ENCODE measurements around the gene MYO15B. TPM values are rescaled to one million over a fixed set of nuclear protein-coding genes. Genes with fewer than 3 reads are reported as not detected.
A peak's percentile ranks its signal among the peaks of the same experiment; 100 is the strongest.

Gene MYO15B
- total RNA-seq, 1 donor from 2014 or later, result 1.6 TPM

DNA sequence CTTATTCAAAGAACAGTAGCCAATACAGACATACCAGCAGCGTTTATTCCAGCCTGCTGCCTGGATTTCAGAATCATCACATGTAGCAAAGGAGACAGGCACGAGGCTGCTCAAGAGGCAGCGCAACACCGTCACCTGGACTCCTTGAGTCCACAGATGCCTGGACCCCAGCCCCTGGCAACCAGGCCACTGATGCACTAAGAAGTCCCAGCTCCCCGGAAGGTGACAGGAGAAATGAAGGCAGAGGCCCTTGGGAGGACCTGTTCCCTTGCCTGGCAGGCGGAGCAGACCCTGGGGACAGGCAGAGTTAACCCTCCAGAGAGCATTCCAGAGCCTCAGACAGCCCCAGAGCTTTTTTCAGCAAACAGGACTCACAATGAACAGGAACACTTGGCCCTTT, 62.1 kb downstream of the MYO15B start:
- H3K36me3 ChIP-seq (ENCODE audit: control insufficient read depth, insufficient read depth, low read length), result peaks cover 13% of the 10 kb centered on the region
- FAIRE-seq (no peak), DNase-seq (ENCODE audit: low read depth) (no peak)
- no peak overlapping the region for H3K4me3 ChIP-seq (ENCODE audit: low read depth, low read length)
- no peaks in the 10 kb centered on the region for H3K27me3 ChIP-seq (ENCODE audit: control insufficient read depth, insufficient read depth, low read length)
- TF ChIP-seq, protein P1, sequence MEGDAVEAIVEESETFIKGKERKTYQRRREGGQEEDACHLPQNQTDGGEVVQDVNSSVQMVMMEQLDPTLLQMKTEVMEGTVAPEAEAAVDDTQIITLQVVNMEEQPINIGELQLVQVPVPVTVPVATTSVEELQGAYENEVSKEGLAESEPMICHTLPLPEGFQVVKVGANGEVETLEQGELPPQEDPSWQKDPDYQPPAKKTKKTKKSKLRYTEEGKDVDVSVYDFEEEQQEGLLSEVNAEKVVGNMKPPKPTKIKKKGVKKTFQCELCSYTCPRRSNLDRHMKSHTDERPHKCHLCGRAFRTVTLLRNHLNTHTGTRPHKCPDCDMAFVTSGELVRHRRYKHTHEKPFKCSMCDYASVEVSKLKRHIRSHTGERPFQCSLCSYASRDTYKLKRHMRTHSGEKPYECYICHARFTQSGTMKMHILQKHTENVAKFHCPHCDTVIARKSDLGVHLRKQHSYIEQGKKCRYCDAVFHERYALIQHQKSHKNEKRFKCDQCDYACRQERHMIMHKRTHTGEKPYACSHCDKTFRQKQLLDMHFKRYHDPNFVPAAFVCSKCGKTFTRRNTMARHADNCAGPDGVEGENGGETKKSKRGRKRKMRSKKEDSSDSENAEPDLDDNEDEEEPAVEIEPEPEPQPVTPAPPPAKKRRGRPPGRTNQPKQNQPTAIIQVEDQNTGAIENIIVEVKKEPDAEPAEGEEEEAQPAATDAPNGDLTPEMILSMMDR (IDR thresholded peaks at IDR 0.05; ENCODE audit: insufficient read depth, low read length, severe bottlenecking), result no peak

DNA sequence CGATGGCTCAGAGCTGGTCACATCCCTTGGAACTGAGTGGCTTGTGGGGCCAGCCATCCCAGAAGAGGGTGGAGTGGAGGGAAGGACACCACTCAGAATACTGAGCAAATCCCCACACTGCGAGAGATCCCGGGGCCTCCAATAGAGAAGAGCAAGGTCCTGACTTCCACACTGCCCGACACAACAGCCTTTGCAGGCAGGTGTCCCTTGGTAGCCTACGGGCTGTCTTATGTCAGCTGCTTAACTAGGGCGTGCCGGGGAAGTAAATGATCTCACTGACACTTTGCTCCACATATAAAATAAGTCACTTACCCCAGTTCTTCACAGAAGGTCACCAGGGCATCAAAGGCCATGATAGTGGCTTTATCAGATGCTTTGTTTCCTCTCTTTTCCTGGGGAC, 63.3 kb downstream of the MYO15B start:
- no peak for DNase-seq (ENCODE audit: low read depth)
- Histone ChIP-seq H3K27me3 (ENCODE audit: control insufficient read depth, insufficient read depth, low read length) (no peaks in the 10 kb centered on the region), H3K36me3 (ENCODE audit: control insufficient read depth, insufficient read depth, low read length) (peaks cover 14% of the 10 kb centered on the region), H3K4me3 (ENCODE audit: low read depth, low read length) (no peak overlapping the region)
- TF ChIP-seq, protein P1 (IDR thresholded peaks at IDR 0.05; ENCODE audit: insufficient read depth, low read length, severe bottlenecking), result no peak
- no peak for FAIRE-seq

DNA sequence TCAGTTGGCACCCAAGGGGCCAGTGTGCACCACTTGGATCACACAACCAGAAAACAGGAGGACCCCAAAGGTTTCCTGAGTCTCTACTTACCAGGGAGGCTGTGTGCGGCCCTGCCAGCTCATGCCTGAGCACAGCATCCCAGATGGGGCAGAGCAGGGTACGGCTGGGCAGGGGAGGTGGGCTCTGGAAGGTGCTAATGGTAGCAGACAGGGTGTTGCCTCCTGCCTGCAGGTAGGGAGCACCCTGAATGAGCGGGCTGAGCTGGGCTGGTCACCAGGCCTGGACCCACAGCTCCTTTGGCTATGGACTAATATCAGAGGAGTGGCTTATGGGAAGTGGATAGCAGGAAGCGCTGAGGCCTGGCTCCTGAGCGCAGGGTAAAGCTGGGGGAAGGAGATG, 64.7 kb downstream of the MYO15B start:
- TF ChIP-seq, protein P1 (IDR thresholded peaks at IDR 0.05; ENCODE audit: insufficient read depth, low read length, severe bottlenecking), result no peak
- Histone ChIP-seq H3K4me3 (ENCODE audit: low read depth, low read length) (no peak overlapping the region), H3K27me3 (ENCODE audit: control insufficient read depth, insufficient read depth, low read length) (no peaks in the 10 kb centered on the region), H3K36me3 (ENCODE audit: control insufficient read depth, insufficient read depth, low read length) (peaks cover 17% of the 10 kb centered on the region)
- DNase-seq (ENCODE audit: low read depth), result no peak
- no peak for FAIRE-seq

DNA sequence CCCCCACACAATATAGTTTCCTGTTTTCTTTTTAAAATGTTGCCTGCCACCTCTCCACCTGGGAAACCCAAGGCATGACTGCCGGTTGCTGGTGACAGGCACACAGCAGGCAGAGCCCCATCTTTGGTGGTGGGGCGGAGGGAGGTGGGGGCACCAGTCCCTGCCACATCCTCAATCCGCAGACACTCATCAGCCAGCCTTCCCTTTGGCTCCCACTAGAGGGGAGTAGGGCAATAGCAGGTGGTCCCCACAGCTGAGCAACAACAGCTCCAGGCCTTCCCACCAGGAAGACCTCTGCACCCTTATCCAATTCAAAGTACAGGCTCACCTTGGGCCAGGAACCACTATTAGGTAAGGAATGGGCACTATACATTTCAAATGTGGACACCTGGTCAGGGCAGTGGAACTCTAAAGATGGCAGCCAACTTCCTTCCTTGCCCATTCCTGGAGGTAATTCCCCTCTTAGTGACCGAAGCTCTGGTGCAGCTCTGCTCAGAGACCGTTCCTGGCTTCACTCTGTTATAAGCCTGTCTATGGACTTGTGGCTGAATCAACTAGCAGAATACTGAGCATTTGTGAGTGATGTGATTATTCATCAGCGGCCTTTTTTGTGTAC, 65.4 kb downstream of the MYO15B start:
- peaks cover 19% of the 10 kb centered on the region for H3K36me3 ChIP-seq (ENCODE audit: control insufficient read depth, insufficient read depth, low read length)
- no peaks in the 10 kb centered on the region for H3K27me3 ChIP-seq (ENCODE audit: control insufficient read depth, insufficient read depth, low read length)
- DNase-seq (ENCODE audit: low read depth) (peak; percentile 31), FAIRE-seq (no peak)
- H3K4me3 ChIP-seq (ENCODE audit: low read depth, low read length), result no peak overlapping the region
- TF ChIP-seq, protein P1 (IDR thresholded peaks at IDR 0.05; ENCODE audit: insufficient read depth, low read length, severe bottlenecking), result peak; percentile 81

DNA sequence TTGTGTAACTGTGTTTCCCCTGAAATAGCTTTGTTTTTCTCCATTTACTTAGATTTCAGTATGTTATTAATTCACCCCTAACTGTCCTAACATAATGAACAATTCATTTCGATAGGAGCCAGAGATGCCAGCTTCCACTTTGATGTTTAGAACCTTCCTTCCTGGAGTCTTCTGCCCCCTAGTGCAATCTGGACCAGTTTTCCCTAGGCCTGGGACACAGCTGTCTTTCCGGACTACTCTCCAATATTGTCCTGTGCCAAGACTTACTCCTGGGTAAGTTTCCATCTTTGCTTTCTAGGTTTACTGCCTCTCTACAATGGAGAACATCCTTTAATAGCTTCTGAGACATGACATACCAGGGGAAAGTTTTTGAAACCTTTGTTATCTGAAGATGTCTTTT, 66.6 kb downstream of the MYO15B start:
- no peaks in the 10 kb centered on the region for H3K27me3 ChIP-seq (ENCODE audit: control insufficient read depth, insufficient read depth, low read length)
- peaks cover 21% of the 10 kb centered on the region for H3K36me3 ChIP-seq (ENCODE audit: control insufficient read depth, insufficient read depth, low read length)
- TF ChIP-seq, protein P1 (IDR thresholded peaks at IDR 0.05; ENCODE audit: insufficient read depth, low read length, severe bottlenecking), result peak; percentile 46
- H3K4me3 ChIP-seq (ENCODE audit: low read depth, low read length), result no peak overlapping the region
- DNase-seq (ENCODE audit: low read depth) (no peak), FAIRE-seq (no peak)

DNA sequence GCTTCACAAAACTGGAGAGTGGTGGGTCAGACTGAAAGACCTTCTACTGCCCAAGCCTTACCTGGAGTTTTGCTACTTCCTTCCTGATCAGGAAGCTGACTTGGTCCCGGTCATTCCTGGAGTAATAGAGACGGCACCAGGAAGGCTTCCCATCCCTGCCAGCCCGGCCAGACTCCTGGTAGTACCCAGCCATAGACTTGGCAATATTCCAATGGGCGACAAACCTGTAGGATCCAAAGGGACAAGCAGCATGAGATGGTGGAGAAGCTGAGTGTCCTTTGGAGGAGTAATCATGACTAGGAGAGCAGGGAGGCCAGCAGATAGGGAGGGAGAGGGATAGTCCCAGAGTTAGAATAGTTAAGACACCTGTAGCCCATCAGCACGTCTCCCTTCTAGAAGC, 70.6 kb downstream of the MYO15B start:
- Histone ChIP-seq H3K27me3 (ENCODE audit: control insufficient read depth, insufficient read depth, low read length) (no peaks in the 10 kb centered on the region), H3K36me3 (ENCODE audit: control insufficient read depth, insufficient read depth, low read length) (peaks cover 20% of the 10 kb centered on the region), H3K4me3 (ENCODE audit: low read depth, low read length) (no peak overlapping the region)
- DNase-seq (ENCODE audit: low read depth), result no peak
- TF ChIP-seq, protein P1 (IDR thresholded peaks at IDR 0.05; ENCODE audit: insufficient read depth, low read length, severe bottlenecking), result no peak
- no peak for FAIRE-seq
